ENCODE data around the gene INTS6.

The INTS6 gene

DNA sequence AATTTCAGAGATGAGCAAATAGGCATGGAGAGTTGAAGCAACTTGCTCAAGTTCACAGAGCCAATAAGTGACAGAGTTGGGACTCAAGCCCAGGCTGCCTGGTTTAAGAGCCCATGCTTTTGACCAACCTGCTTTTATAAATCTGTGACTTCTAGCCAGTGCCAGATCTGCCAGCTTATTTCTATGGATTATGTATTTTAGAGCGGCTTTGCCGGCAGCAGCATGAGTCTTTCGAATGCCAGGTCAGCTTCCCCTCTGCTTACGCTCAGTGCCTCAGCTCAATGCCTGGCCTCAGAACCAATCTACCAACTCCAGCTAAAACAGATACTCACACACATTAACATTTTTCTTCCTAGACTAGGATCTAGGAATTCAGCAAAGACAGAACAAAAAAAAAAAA, 111.0 kb downstream of the INTS6 start:
- no peak for DNase-seq

- no peak for DNase-seq
Observed at GRCh38 chr13:51341232-51341631, 111.6 kb downstream of the INTS6 start.

DNA sequence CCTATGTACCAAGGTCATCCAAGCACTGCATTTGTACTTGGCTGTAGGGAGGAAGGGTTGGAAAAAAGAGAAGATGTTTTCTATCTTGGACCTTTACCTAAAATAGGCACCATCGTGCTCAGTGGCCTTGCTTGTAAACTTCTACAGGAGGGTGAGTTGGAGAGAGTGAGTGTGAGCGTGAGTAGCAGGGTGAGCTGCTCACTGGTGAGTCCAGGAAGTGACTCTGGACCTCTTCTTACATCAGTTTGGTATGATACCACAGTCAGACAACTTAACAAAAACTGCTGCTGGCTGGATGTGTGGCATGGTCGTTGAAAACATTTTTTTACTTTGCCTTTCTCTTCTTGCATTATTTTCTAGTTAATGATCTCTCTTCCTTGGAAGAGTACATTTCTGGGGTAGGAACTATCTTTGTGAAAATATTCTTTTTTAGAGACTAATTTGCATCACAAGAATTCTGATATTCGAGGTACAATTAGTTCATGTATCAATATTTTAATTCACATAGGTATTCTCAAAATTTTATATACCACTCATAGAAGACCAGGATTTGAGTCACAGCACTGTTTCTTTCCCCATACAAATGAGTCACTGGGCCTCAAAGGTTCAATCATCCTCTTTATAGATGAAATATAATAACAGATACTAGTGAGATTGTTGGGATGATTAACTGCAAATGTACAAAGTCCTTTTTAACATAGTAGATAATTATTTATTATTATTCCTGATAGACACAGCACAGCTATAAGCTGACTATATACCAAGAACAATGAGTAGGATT, 112.7 kb downstream of the INTS6 start:
- DNase-seq: no peak

DNA sequence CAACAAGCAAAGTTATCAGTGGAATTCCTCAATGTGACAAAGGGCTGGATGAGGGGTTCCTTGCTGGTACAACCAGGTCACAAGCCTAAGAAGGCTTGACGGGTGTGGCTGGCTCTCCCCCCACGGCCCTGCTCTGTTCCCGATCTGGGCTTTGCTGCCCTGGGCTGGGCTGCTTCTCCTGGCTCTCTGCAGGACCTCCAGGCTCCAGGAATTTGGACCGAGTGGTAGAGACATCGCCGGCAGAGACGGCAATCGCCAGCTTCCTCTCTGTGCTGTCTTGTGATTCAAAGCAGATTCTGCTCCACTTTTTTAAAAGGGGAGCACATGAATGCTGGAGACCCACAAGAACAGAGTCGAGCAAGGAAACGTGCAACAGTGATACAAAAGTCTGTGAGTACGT, 113.5 kb downstream of the INTS6 start, which contains the start of gene SERPINE3:
Gene SERPINE3, plus strand, starts transcription at position 338 of the 400 bp plus-strand sequence. CDS start 1,401 bp downstream, outside the sequence.
- no peak for DNase-seq

DNA sequence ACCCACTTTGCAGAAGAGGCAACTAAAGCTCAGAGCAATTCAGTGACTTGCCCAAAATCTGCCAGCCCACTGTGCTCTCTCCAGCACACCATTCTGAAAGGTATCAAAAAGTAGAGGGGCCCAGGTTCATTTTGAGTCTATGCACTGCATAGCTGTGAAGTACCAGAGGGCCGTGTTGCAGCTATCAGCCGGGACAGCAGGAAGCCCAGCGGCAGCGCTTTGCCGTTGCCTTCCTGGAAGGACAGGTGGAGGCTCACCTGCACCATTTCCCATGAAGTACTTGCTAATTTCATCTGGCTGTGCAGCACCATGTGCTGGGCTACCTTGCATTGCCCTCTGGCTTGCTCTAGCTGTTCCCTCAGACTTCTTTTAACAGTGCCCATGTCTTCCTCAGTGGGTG, 116.1 kb downstream of the INTS6 start:
- no peak for DNase-seq

GRCh38 chr13:51333826-51334225, 119.0 kb downstream of the INTS6 start:
- DNase-seq: no peak

DNA sequence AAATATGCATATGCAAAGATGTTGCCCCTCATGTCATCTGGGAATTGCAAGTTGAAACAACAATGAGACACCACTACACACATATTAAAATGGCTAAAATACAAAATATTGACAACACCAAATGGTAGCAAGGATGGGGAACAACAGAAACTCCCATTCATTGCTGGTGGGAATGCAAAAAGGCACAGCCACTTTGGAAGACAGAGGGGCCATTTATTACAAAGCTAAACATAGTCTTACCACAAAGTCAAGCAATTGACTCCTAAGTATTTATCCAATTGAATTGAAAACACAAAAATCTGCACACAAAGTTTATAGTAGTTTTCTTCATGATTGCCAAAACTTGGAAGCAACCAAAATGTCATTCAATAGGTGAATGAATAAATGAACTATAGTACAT, 119.4 kb downstream of the INTS6 start:
- no peak for DNase-seq

DNA sequence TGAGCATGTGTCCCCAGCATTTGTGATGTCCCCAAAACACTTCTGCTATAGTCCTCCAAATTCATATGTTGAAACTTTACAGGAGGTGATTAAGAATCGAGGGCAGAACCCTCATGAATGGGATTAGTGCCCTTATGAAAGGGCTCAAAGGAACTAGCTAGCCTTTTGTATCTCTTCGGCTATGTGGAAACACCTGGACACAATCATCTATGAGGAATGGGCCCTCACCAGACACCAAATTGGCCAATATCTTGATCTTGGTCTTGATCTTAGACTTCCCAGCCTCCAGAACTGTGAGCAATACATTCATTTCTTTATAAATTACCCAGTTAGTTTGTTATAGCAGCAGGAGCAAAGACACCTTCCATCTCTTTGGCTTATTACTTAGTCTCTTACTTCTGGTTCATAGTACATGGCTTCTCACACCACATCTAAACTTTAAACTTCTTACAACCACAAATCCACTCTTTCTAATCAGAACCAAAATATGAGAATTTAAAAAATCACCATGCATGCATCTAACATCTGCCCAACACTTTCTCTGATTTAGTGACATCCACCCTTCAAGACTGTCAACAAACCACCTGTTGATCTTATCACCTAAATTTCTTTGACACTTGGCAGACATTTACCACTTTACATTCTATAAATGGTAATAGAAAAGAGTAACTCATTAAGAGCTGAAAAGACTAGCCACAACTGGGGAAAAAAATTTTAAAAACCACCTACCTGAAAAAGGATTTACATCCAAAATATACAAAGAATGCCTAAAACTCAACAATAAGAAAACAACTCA, 120.1 kb downstream of the INTS6 start:
- DNase-seq: no peak

DNA sequence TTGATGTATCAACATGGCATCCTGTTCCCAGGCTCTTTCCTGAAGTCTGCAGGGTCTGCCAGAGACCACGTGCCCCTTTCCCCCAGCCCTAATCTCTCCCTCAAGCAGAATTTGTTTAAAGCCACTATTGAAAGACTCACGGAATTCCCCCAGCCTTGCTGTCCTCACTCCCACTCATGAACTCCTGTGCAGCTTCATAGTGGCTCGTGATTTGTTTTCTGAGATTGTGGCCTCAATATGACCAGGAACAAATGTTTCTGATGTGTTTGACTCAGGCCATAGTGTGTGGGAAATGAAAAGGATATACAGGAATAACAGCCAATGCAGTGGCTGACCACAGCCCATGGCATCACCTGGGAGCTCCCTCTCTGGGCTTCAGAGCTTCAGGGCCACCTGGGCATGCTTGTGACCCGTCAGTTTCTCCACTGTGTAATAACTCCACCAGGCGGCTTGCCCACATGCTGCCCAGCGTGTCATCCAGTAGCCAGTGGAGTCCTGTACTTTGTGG, 121.4 kb downstream of the INTS6 start:
- no peak for DNase-seq

DNA sequence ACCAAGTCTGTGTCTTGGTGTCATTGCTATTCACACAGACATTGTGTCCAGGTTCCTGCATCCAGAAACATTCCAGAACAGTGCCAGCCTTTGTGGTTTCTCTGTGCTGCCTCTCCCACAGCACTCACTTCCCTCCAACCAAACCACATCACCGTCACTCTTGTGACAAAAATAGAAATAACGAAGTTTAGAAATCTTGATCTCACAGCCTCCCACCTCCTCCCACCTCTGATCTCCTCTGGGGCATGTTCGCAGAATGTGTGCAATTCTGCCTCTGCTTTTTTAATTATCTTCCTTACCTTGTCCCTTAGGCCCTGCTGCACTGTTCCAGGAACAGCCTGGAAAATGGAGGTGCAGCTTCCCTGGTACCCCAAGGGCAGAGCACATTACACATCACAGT, 122.0 kb downstream of the INTS6 start:
- no peak for DNase-seq

- no peak for DNase-seq
Observed at GRCh38 chr13:51329606-51330005, 123.2 kb downstream of the INTS6 start.

GRCh38 chr13:51328488-51328887, 124.3 kb downstream of the INTS6 start:
- no peak for DNase-seq

- DNase-seq: no peak
Observed at GRCh38 chr13:51327961-51328360, 124.9 kb downstream of the INTS6 start.

DNA sequence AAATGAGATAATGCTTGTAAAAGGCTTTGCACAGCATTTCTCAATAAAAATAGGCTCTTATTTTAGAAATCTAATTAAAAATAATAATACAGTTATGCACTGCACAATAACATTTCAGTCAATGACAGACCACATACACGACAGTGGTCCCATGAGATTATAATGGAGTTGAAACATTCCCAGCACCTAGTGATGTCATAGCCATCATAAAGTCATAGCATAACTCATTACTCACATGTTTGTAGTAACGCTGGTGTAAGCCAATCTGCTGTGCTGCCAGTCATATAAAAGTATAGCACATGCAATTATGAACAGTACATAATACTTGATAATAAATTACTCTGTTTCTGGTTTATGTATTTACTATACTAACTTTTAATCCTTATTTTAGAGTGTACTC, 126.1 kb downstream of the INTS6 start:
- no peak for DNase-seq

DNA sequence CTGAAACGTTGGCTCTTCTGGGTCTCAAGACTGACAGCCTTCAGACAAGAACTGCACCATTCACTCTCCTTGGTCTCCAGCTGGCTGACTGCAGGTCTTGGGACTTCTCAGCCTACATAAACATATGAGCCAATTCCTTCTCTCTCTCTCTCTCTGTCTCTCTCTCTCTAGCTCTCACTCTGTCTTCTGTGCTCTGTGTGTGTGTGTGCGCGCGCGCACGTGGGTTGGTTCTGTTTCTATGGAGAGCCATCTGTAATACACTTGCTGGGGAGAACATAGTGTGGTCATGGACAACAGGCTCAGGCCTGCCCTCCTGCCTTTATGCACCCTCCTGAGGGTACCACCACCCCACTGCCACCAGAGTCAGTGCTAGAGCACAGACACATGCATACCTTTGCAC, 127.0 kb downstream of the INTS6 start:
- no peak for DNase-seq

GRCh38 chr13:51324714-51325420, 128.0 kb downstream of the INTS6 start:
- DNase-seq: no peak

DNA sequence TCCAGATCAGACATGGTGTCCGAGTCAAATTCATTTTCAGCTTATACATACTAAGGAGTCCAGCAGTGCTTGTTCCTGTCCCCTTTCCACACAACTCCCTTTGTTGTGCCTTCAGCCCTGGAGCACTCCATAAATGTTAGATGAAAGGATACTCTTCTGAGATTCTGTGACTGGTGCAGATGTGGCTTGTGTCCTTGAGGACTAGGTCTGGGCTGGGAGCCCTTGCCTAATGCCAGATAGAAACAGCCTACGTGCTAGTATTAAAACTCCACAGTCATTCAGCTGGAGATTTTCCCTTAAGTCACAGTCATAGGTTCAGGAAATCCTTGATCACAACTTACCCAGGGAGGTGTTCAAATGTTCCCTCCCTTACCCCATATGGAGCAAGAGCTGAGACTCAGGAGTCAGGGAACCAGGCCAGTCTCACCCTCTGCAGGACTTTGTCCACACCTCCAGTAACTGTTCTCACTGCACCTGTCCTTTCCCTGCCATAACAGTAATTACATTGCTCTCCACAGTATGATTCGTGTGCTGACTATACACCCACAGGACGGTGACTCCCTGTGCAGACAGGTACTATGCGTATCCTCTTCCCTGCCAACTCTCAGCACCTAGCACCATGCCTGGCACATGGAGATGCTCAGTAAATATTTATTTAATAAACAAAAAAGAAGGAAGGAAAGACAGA, 128.9 kb downstream of the INTS6 start:
- DNase-seq: no peak

DNA sequence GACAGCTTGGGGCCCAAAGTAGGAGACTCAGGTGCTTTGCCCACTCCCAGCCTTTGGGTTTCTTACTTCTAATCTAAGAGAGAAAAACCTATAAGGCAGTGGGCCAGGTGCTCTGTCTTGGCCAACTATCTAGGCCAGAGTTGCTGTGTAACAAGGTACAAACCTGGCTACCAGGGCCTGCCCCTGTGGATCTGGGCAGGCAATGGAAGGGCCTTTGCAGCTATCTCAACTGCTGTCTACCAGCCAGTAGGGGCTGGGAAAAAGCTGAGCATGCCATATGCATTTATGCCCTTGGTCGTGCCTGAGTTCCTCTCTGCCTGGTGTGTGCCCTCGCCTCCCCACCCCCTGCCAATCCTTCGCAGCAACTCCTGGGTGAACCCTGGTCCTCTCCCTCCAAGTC, 130.0 kb downstream of the INTS6 start:
- DNase-seq: no peak

GRCh38 chr13:51321836-51322235, 131.0 kb downstream of the INTS6 start:
- no peak for DNase-seq

DNA sequence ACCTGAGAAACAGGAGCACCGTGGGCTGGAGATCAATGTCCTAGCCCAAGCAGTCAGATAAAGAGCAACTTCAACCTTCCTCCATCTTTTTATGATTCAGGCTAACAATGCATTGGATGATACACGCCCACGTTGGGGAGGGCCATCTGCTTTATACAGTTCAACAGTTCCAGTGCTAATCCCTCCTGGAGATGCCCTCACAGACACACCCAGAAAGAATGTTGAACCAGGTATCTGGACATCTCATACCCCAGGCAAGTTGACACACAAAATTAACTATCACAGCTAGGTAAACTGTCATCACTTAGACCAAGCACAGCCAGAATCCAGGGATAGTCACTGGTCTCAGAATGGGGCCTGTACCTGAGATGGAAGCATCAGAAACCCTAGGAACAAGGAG, 134.0 kb downstream of the INTS6 start:
- DNase-seq: no peak

DNA sequence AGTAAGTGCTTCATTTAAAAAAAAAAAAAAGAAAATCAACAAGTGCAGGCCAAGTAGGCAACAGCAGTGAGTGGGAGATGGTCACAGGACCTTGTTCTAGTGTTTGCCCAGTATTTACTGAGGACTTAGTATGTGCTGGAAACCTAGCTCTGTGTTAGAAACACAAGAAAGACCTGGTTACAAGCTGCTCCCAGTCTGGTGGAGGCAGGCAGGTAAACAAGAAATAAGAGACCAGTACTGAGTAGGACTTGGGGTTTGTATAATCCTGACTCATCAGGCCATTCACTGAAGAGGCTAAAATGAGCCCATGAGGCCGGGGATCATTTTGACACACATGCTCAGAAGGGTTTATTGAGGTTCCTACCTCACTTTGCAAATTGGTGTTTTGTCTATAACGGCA, 134.8 kb downstream of the INTS6 start:
- no peak for DNase-seq

DNA sequence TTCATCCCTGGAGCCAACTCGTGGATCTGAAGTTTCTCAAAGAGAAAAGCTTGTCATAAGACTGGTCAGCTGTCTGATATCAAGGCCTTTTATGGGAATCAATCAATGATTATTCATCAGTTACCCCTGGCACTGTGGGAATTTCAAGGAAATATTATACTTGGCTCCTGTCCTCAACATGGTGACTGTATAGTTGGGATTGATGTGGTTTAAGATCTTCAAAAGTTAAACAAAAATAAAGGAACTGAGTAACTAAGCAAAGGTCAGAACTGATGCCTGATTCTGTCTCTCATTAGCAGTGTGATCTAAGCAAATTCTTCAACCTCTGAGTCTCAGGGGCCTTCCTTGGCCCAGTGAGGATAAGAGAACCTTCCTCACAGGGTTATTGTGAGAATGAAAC, 135.6 kb downstream of the INTS6 start:
- no peak for DNase-seq

- no peak for DNase-seq
Observed at GRCh38 chr13:51313619-51314018, 139.2 kb downstream of the INTS6 start.
